Caco-2 (cell line): ENCODE data around the gene DENND1A. TPM values are rescaled to one million over a fixed set of nuclear protein-coding genes. Genes with fewer than 3 reads are reported as not detected.

Source experiments
- BruUV-seq: library from RNA; stranded (reverse); fragments of 400-500 nt; replicated peaks from 2 replicates; lab custom pipeline; 2021; lab: Mats Ljungman, UMichigan
- CTCF ChIA-PET: fragments of 300-600 bp; sonication (Branson Sonifier 250); formaldehyde crosslinking; loops from one replicate; lab custom pipeline; 2022; ENCODE audit warnings: antibody characterized with exemption; lab: Charles Lee
- POLR2A ChIA-PET: fragments of 300-600 bp; sonication (Branson Sonifier 250); formaldehyde crosslinking; loops from one replicate; lab custom pipeline; 2022; ENCODE audit warnings: antibody characterized with exemption; lab: Charles Lee
- DNase-seq, 2 experiments: peaks; one replicate each; pipeline versions ENCODE4 v3.0.0 to v3.0.0-alpha.2; 2020 to 2022
- H3K27me3 ChIP-seq: replicated peaks from 2 replicates; pipeline ENCODE4 v1.6.0; 2011; ENCODE audit warnings: low read length; ENCODE audit not compliant: control insufficient read depth, insufficient read depth
- H3K36me3 ChIP-seq: 2 replicates; pipeline ENCODE4 v1.5.1; 2011; ENCODE audit warnings: low read length; ENCODE audit not compliant: control insufficient read depth, insufficient read depth
- H3K4me1 ChIP-seq: fragments of 250-450 bp; sonication (Bioruptor Pico); 2 replicates; pipeline ENCODE4 v1.5.1; 2020; ENCODE audit warnings: mild to moderate bottlenecking
- H3K4me3 ChIP-seq: 2 replicates; pipeline ENCODE4 v1.5.1; 2011; ENCODE audit warnings: low read depth, mild to moderate bottlenecking, control low read depth, low read length
- H3K9me3 ChIP-seq: fragments of 250-450 bp; sonication (Bioruptor Pico); 2 replicates; pipeline ENCODE4 v1.5.1; 2020; ENCODE audit warnings: mild to moderate bottlenecking, moderate library complexity
- H3K27ac Mint-ChIP-seq: one replicate; pipeline ENCODE4 v1.8.0; 2022; ENCODE audit warnings: mixed read lengths; ENCODE audit not compliant: unreplicated experiment
- H3K27me3 Mint-ChIP-seq: one replicate; pipeline ENCODE4 v1.8.0; 2022; ENCODE audit warnings: mixed read lengths; ENCODE audit not compliant: insufficient read depth, unreplicated experiment
- H3K36me3 Mint-ChIP-seq: one replicate; pipeline ENCODE4 v1.8.0; 2022; ENCODE audit warnings: mild to moderate bottlenecking, mixed read lengths; ENCODE audit not compliant: insufficient read depth, unreplicated experiment
- H3K4me1 Mint-ChIP-seq: one replicate; pipeline ENCODE4 v1.8.0; 2022; ENCODE audit warnings: low read depth, mixed read lengths; ENCODE audit not compliant: unreplicated experiment
- H3K4me3 Mint-ChIP-seq: one replicate; pipeline ENCODE4 v1.8.0; 2022; ENCODE audit warnings: mild to moderate bottlenecking, moderate library complexity, mixed read lengths; ENCODE audit not compliant: unreplicated experiment
- H3K9me3 Mint-ChIP-seq: one replicate; pipeline ENCODE4 v1.8.0; 2022; ENCODE audit warnings: mixed read lengths; ENCODE audit not compliant: unreplicated experiment
- CTCF ChIP-seq, 2 experiments: fragments of 200-600 bp in 1 of 2; IDR thresholded peaks; 1 replicate in 1 of 2; 2 replicates in 1 of 2; pipeline versions ENCODE4 v1.5.1 to v1.8.0; 2011 to 2022; ENCODE audit warnings: antibody characterized with exemption in 1 of 2, control low read depth in 1 of 2, inconsistent platforms in 1 of 2, low read depth in 1 of 2, low read length in 1 of 2, mild to moderate bottlenecking in 1 of 2, moderate library complexity in 1 of 2; ENCODE audit not compliant: insufficient read depth in 1 of 2, severe bottlenecking in 1 of 2, unreplicated experiment in 1 of 2
- intact Hi-C: fragments of 100-400 bp; cut with micrococcal nuclease; formaldehyde crosslinking; loops from one replicate; pipeline ENCODE4 v1.10.0; 2022; ENCODE audit not compliant: unreplicated experiment
- total RNA-seq: library from RNA; stranded (reverse); gene quantifications from 2 replicates; pipeline ENCODE4 v1.2.3, GENCODE V29; 2022

DENND1A gene
- total RNA-seq, 1 experiment from 2014 or later = 41.6 TPM

GRCh38 chr9:123975871-123976270, 45.9 kb upstream of the DENND1A start:
- CTCF ChIA-PET = no interaction called here
- no peaks in the 10 kb centered on the region for H3K4me1 Mint-ChIP-seq
- POLR2A ChIA-PET = no interaction called here
- no TSS peak for BruUV-seq
- H3K4me1 ChIP-seq = no peaks in the 10 kb centered on the region
- no peak for TF ChIP-seq CTCF (IDR thresholded peaks at IDR 0.05; ENCODE audit: insufficient read depth in 1 of 2, low read depth in 1 of 2, low read length in 1 of 2, severe bottlenecking in 1 of 2, unreplicated experiment in 1 of 2)
- no peak overlapping the region for H3K27ac Mint-ChIP-seq
- DNase-seq = no peak
- H3K4me3 ChIP-seq = no peak overlapping the region
- H3K27me3 Mint-ChIP-seq = no peaks in the 10 kb centered on the region
- no peaks in the 10 kb centered on the region for H3K36me3 ChIP-seq
- intact Hi-C loops = no loop called here
- H3K27me3 ChIP-seq = no peaks in the 10 kb centered on the region; the same call in 1 of the 2 replicates
- no peak overlapping the region for H3K4me3 Mint-ChIP-seq
- H3K9me3 Mint-ChIP-seq = no peaks in the 10 kb centered on the region
- peaks cover 8% of the 10 kb centered on the region for H3K9me3 ChIP-seq
- no peaks in the 10 kb centered on the region for H3K36me3 Mint-ChIP-seq

DNA sequence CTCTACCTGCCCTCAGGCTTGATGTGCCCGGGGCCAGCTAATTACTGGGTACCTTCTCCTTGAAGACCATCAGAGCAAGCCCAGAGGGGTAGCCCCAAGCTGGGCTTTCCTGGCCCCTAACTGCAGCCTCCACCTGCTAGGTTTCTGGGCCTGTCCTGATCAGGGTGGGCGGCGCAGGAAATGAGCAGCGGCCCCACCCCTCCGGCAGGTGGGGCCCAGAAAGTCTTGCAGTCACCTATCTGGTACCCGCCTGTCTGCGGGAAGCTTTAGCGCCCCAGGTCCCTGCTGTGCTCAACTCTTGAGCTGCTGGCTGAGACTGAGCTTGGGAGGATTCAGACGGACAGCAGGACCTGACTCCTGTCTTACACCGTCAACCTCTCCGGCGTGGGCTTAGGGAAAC, 44.5 kb upstream of the DENND1A start:
- Mint-ChIP-seq H3K27me3 (no peaks in the 10 kb centered on the region), H3K4me1 (no peaks in the 10 kb centered on the region), H3K4me3 (no peak overlapping the region), H3K27ac (no peak overlapping the region), H3K9me3 (no peaks in the 10 kb centered on the region), H3K36me3 (no peaks in the 10 kb centered on the region)
- H3K36me3 ChIP-seq = no peaks in the 10 kb centered on the region
- intact Hi-C loops = no loop called here
- no peak overlapping the region for H3K4me3 ChIP-seq
- H3K9me3 ChIP-seq = peaks cover 8% of the 10 kb centered on the region
- POLR2A ChIA-PET = no interaction called here
- no peak for TF ChIP-seq CTCF (IDR thresholded peaks at IDR 0.05; ENCODE audit: insufficient read depth in 1 of 2, low read depth in 1 of 2, low read length in 1 of 2, severe bottlenecking in 1 of 2, unreplicated experiment in 1 of 2)
- H3K27me3 ChIP-seq = no peaks in the 10 kb centered on the region; the same call in 1 of the 2 replicates
- no peak for DNase-seq
- CTCF ChIA-PET = no interaction called here
- no peaks in the 10 kb centered on the region for H3K4me1 ChIP-seq
- BruUV-seq = no TSS peak

- Mint-ChIP-seq H3K4me1 (no peaks in the 10 kb centered on the region), H3K9me3 (no peaks in the 10 kb centered on the region), H3K27ac (no peak overlapping the region), H3K4me3 (no peak overlapping the region), H3K36me3 (no peaks in the 10 kb centered on the region), H3K27me3 (no peaks in the 10 kb centered on the region)
- Histone ChIP-seq H3K4me1 (no peaks in the 10 kb centered on the region), H3K9me3 (peaks cover 8% of the 10 kb centered on the region), H3K36me3 (no peaks in the 10 kb centered on the region), H3K4me3 (no peak overlapping the region), H3K27me3 (no peaks in the 10 kb centered on the region)
- no peak for TF ChIP-seq CTCF (IDR thresholded peaks at IDR 0.05; ENCODE audit: insufficient read depth in 1 of 2, low read depth in 1 of 2, low read length in 1 of 2, severe bottlenecking in 1 of 2, unreplicated experiment in 1 of 2)
- no peak for DNase-seq
- POLR2A ChIA-PET = no interaction called here
- intact Hi-C loops = no loop called here
- no TSS peak for BruUV-seq
- CTCF ChIA-PET = no interaction called here
Observed at GRCh38 chr9:123973590-123974223, 43.8 kb upstream of the DENND1A start.
